ENCODE data around the gene TMEM185A. TPM values are rescaled to one million over a fixed set of nuclear protein-coding genes. Genes with fewer than 3 reads are reported as not detected.

Gene TMEM185A
- total RNA-seq, 1 experiment from 2014 or later = 15.2 TPM

GRCh38 chrX:149633511-149633910 is 1.9 kb upstream of the TMEM185A start:
- Histone ChIP-seq H3K4me3 (replicated peaks in 1 of 2; ENCODE audit: low read depth in 1 of 2, low read length in 2 of 2) (no peak overlapping the region), H3K27ac (ENCODE audit: low read depth, low read length) (no peak overlapping the region), H4K20me1 (ENCODE audit: insufficient read depth) (no peaks in the 10 kb centered on the region), H3K36me3 (ENCODE audit: control insufficient read depth in 1 of 2, insufficient read depth in 2 of 2, low read length in 2 of 2) (no peaks in the 10 kb centered on the region; a peak in 1 of 4 replicates), H3K9me2 (ENCODE audit: insufficient read depth) (no peaks in the 10 kb centered on the region), H3K79me2 (ENCODE audit: insufficient read depth, low read length) (peaks cover 16% of the 10 kb centered on the region), H3K9me3 (ENCODE audit: control insufficient read depth in 1 of 2, insufficient read depth in 1 of 2, low read depth in 1 of 2, low read length in 2 of 2) (no peaks in the 10 kb centered on the region), H3K4me1 (ENCODE audit: control insufficient read depth in 1 of 2, insufficient read depth in 2 of 2, low read length in 2 of 2) (peaks cover 2 to 14% of the 10 kb centered on the region in 2 experiments; a peak in 2 of 4 replicates), H3K9ac (ENCODE audit: low read length) (no peak overlapping the region), H2AFZ (ENCODE audit: low read depth, low read length, poor library complexity, severe bottlenecking) (no peak overlapping the region), H3K4me2 (ENCODE audit: low read length) (no peak overlapping the region), H3K27me3 (ENCODE audit: insufficient read depth, low read length) (no peaks in the 10 kb centered on the region)
- ChIA-PET RAD21 (ENCODE audit: low non-redundant PET in 1 of 2, low total read pairs in 2 of 2, uncharacterized antibody in 2 of 2, unreplicated experiment in 2 of 2) (no interaction called here), CTCF (no interaction called here), POLR2A (no interaction called here)
- intact Hi-C loops (cut with micrococcal nuclease) = no loop called here
- BruUV-seq (replicated peaks) = no TSS peak
- ATAC-seq = no peak
- DNase-seq (ENCODE audit: low read depth, low spot score) = no peak
- no peak for TF ChIP-seq CEBPB (IDR thresholded peaks at IDR 0.05; ENCODE audit: low read depth)
- TF ChIP-seq ELF1 (IDR thresholded peaks at IDR 0.05; ENCODE audit: borderline replicate concordance, low read depth) = no peak
- TF ChIP-seq SIN3A (IDR thresholded peaks at IDR 0.05; ENCODE audit: low read depth) = no peak
- no peak for TF ChIP-seq ATF3 (IDR thresholded peaks at IDR 0.05)
- TF ChIP-seq MAX (IDR thresholded peaks at IDR 0.05) = no peak

- Histone ChIP-seq H3K27ac (ENCODE audit: low read depth, low read length) (peak overlapping the region; percentile 48; the same call in 1 of the 2 replicates), H4K20me1 (ENCODE audit: insufficient read depth) (no peaks in the 10 kb centered on the region), H3K27me3 (ENCODE audit: insufficient read depth, low read length) (no peaks in the 10 kb centered on the region), H3K79me2 (ENCODE audit: insufficient read depth, low read length) (peaks cover 16% of the 10 kb centered on the region), H3K9me2 (ENCODE audit: insufficient read depth) (no peaks in the 10 kb centered on the region), H3K9me3 (ENCODE audit: control insufficient read depth in 1 of 2, insufficient read depth in 1 of 2, low read depth in 1 of 2, low read length in 2 of 2) (no peaks in the 10 kb centered on the region), H3K4me1 (ENCODE audit: control insufficient read depth in 1 of 2, insufficient read depth in 2 of 2, low read length in 2 of 2) (peaks cover 2 to 14% of the 10 kb centered on the region in 2 experiments; a peak in 2 of 4 replicates), H3K4me2 (ENCODE audit: low read length) (peak overlapping the region; percentile 76), H2AFZ (ENCODE audit: low read depth, low read length, poor library complexity, severe bottlenecking) (no peak overlapping the region), H3K36me3 (ENCODE audit: control insufficient read depth in 1 of 2, insufficient read depth in 2 of 2, low read length in 2 of 2) (no peaks in the 10 kb centered on the region; a peak in 1 of 4 replicates), H3K9ac (ENCODE audit: low read length) (peak overlapping the region; percentile 61), H3K4me3 (replicated peaks in 1 of 2; ENCODE audit: low read depth in 1 of 2, low read length in 2 of 2) (peak overlapping the region; percentile 60 to 67)
- ChIA-PET CTCF (no interaction called here), RAD21 (ENCODE audit: low non-redundant PET in 1 of 2, low total read pairs in 2 of 2, uncharacterized antibody in 2 of 2, unreplicated experiment in 2 of 2) (no interaction called here), POLR2A (no interaction called here)
- intact Hi-C loops (cut with micrococcal nuclease) = no loop called here
- TF ChIP-seq POLR2A (IDR thresholded peaks at IDR 0.05; ENCODE audit: borderline replicate concordance, extremely low read depth, insufficient read depth, insufficient read length) (no peak), RAD21 (IDR thresholded peaks at IDR 0.05; ENCODE audit: low read depth) (no peak), YY1 (IDR thresholded peaks at IDR 0.05; ENCODE audit: extremely low read depth, insufficient replicate concordance, low read depth, low read length) (no peak), JUND (IDR thresholded peaks at IDR 0.05) (no peak), EZH2phosphoT487 (IDR thresholded peaks at IDR 0.05; ENCODE audit: borderline replicate concordance) (no peak), EZH2 (IDR thresholded peaks at IDR 0.05) (no peak), CTCF (IDR thresholded peaks at IDR 0.05 in 2 of 3, conservative IDR thresholded peaks at IDR 0.05 in 1 of 3; ENCODE audit: borderline replicate concordance in 1 of 3, insufficient read depth in 1 of 3, low read depth in 2 of 3, low read length in 2 of 3) (no peak), EGR1 (IDR thresholded peaks at IDR 0.05; ENCODE audit: low read depth) (no peak), ZNF274 (IDR thresholded peaks at IDR 0.05; ENCODE audit: low read depth, low read length) (no peak), REST (IDR thresholded peaks at IDR 0.05; ENCODE audit: low read depth) (no peak), CEBPB (IDR thresholded peaks at IDR 0.05; ENCODE audit: low read depth) (no peak)
- DNase-seq (ENCODE audit: low read depth, low spot score) (no peak), ATAC-seq (peak; percentile 56)
- TSS peak; percentile 47 for BruUV-seq (replicated peaks)
Observed at GRCh38 chrX:149630681-149631233, 835 bp downstream of the TMEM185A start.
